H1 (cell line): ENCODE measurements around the gene RHOT1. TPM values are rescaled to one million over a fixed set of nuclear protein-coding genes. Genes with fewer than 3 reads are reported as not detected.

Experiments used
- JUND ChIP-seq: IDR thresholded peaks from 2 replicates; pipeline ENCODE4 v1.6.1; 2011; ENCODE audit warnings: mild to moderate bottlenecking, improper control_type of control experiment, low read length
- KDM4A ChIP-seq: IDR thresholded peaks from one replicate; pipeline ENCODE4 v1.7.1; 2012; ENCODE audit warnings: low read depth, mild to moderate bottlenecking, moderate library complexity, low read length, inconsistent platforms; ENCODE audit not compliant: severe bottlenecking
- POLR2A ChIP-seq, 2 experiments: IDR thresholded peaks; 1 replicate in 1 of 2; 2 replicates in 1 of 2; pipeline ENCODE4 v1.6.1; 2011; ENCODE audit warnings: low read depth in 2 of 2, low read length in 2 of 2, mild to moderate bottlenecking in 2 of 2; ENCODE audit errors: control extremely low read depth in 1 of 2
- SAP30 ChIP-seq: fragments of 300-600 bp; sonication (generic); IDR thresholded peaks from 2 replicates; pipeline ENCODE4 v1.7.1; 2012; ENCODE audit warnings: low read length, moderate library complexity, mild to moderate bottlenecking, inconsistent platforms; ENCODE audit not compliant: insufficient read depth, insufficient replicate concordance
- SP2 ChIP-seq: IDR thresholded peaks from 2 replicates; pipeline ENCODE4 v1.6.1; 2012; ENCODE audit warnings: mild to moderate bottlenecking, low read length, inconsistent platforms
- USF2 ChIP-seq: IDR thresholded peaks from 2 replicates; pipeline ENCODE4 v1.6.1; 2011; ENCODE audit warnings: low read length, improper control_type of control experiment
- ZNF274 ChIP-seq: IDR thresholded peaks from 2 replicates; pipeline ENCODE4 v1.7.0; 2012; ENCODE audit warnings: low read length, borderline replicate concordance; ENCODE audit errors: extremely low read depth
- polyA plus RNA-seq, 7 experiments: library from polyadenylated mRNA; depleted of rRNA in 3 of 7; stranded (reverse) in 5 of 7; unstranded in 2 of 7; fragments of >200 nt in 5 of 7; fragments of 200-250 nt in 2 of 7; gene quantifications; 1 replicate in 5 of 7; 2 replicates in 1 of 7; 4 replicates in 1 of 7; pipeline versions ENCODE4 v1.2.1 to v1.2.3, GENCODE V29; 2011 to 2013; ENCODE audit warnings: missing spikeins in 2 of 7, mixed read lengths in 2 of 7
- total RNA-seq: library from RNA; stranded (reverse); fragmentation: NEBNext Ultra II Directional; extraction: Animal tissue kit (Norgen Biotek cat#: 25700); gene quantifications from 2 replicates; pipeline ENCODE4 v1.2.1, GENCODE V29; 2021

RHOT1 gene
- total and polyA plus RNA-seq, 2 of the 8 experiments (the other 6 are each of a cell fraction or from before 2014, with no cell fraction given): 34.2 to 38.2 TPM

GRCh38 chr17:32192379-32192778 is 50.1 kb downstream of the RHOT1 start (continued):
- TF ChIP-seq KDM4A: no peak
- TF ChIP-seq POLR2A (IDR thresholded peaks at IDR 0.05; ENCODE audit: control extremely low read depth in 1 of 2, low read depth in 2 of 2, low read length in 2 of 2): no peak
- TF ChIP-seq JUND: no peak
- no peak for TF ChIP-seq ZNF274
- TF ChIP-seq SAP30: no peak
- TF ChIP-seq USF2: no peak
- TF ChIP-seq SP2: no peak
